GM18505 (cell line): ENCODE results near the gene HEATR5A.
"Not testable (repeated sequence)": the region's sequence is repeated elsewhere in the genome, so short reads cannot be mapped to it uniquely, and the experiment has no call there.

Source experiments
- ATAC-seq: cut with Tn5 transposase; IDR thresholded peaks from one replicate; pipeline ENCODE4 v1.9.1; 2021; ENCODE audit not compliant: unreplicated experiment
- POLR2A ChIP-seq: IDR thresholded peaks from 4 replicates; pipeline ENCODE4 v1.6.1; 2011; ENCODE audit warnings: borderline replicate concordance; ENCODE audit not compliant: insufficient read depth, insufficient read length; ENCODE audit errors: extremely low read depth

HEATR5A gene

GRCh38 chr14:31420319-31421111 lies at the start of gene HEATR5A:
Gene HEATR5A, minus strand, starts transcription at chr14:31420550. Its CDS starts 17,575 bp downstream, at chr14:31402975.
- peak; percentile 98 for TF ChIP-seq POLR2A

GRCh38 chr14:31466554-31466953 lies 46.2 kb upstream of the HEATR5A start:
- no peak for ATAC-seq
- no peak for TF ChIP-seq POLR2A

More at GRCh38 chr14:31420319-31421111, at the start of gene HEATR5A:
- ATAC-seq, result peak; percentile 96

GRCh38 chr14:31465111-31465510 lies 44.8 kb upstream of the HEATR5A start:
- TF ChIP-seq POLR2A, result no peak
- no peak for ATAC-seq

- ATAC-seq, result not testable (repeated sequence)
These were observed 42.1 kb upstream of the HEATR5A start for GRCh38 chr14:31462450-31462849.

- TF ChIP-seq POLR2A, result no peak
- no peak for ATAC-seq
These were observed 41.2 kb upstream of the HEATR5A start for GRCh38 chr14:31461545-31461944.

- ATAC-seq, result no peak
- no peak for TF ChIP-seq POLR2A
These were observed 37.6 kb upstream of the HEATR5A start for GRCh38 chr14:31457665-31458659.

GRCh38 chr14:31456841-31457664 lies 36.7 kb upstream of the HEATR5A start, which contains the start of gene DTD2:
Gene DTD2, minus strand, starts transcription at chr14:31457506. Its CDS starts 113 bp downstream, at chr14:31457393.
- TF ChIP-seq POLR2A, result peak; percentile 88
- ATAC-seq, result peak; percentile 98

GRCh38 chr14:31449971-31450610 lies 29.7 kb upstream of the HEATR5A start:
- no peak for TF ChIP-seq POLR2A
- no peak for ATAC-seq

GRCh38 chr14:31449136-31449535 lies 28.8 kb upstream of the HEATR5A start:
- ATAC-seq, result no peak
- TF ChIP-seq POLR2A, result no peak

GRCh38 chr14:31445703-31446102 lies 25.4 kb upstream of the HEATR5A start:
- TF ChIP-seq POLR2A, result no peak
- no peak for ATAC-seq

- ATAC-seq, result no peak
- TF ChIP-seq POLR2A, result no peak
These were observed 21.9 kb upstream of the HEATR5A start for GRCh38 chr14:31442284-31442683.
